Hematopoietic multipotent progenitor cell treated with erythropoietin and hydrocortisone succinate and interleukin-3 and kit ligand, for 15 days (in vitro differentiated cells): ENCODE data around the gene TMEM132C.

Experiments
- DNase-seq: peaks from one replicate; pipeline ENCODE4 v3.0.0-alpha.2; 2015; ENCODE audit warnings: low spot score

TMEM132C gene

DNA sequence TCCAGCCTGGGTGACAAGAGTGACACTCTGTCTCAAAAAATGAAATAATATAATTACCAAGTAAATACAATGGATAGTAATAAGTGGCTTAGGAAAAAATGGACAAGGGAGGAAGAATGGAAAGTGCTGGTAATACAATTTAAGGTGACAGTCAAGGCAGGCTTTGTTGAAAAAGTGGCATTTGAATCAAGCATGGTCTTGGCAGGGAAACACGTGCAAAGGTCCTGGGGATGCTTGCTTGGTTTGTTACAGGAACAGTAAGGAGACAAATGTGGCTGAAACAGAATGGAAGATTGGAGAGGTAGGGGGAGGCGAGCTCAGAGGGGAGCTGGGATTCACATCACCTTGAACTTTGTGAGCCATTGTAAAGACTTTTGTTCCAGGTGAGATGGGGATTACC lies 153.2 kb downstream of the TMEM132C start:
- no peak for DNase-seq

DNA sequence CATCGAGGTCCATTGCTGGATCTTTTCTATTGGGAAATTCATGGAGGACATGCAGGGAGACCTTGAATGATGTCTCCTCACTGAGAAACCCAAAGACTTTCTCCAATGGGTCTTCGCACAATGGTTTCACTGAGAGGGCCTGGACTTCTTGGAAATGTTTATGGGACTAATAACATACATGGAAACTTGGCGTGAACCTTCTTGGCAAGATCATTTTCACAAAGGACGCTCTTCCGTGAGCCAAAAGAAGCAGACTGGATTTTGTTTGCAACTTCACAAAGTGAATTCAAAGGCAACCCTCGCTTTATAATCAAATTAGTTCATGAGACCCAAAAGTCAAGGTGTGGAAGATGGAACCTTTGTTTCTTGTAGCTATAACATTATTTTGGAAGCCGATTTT lies 154.4 kb downstream of the TMEM132C start:
- DNase-seq: no peak

DNA sequence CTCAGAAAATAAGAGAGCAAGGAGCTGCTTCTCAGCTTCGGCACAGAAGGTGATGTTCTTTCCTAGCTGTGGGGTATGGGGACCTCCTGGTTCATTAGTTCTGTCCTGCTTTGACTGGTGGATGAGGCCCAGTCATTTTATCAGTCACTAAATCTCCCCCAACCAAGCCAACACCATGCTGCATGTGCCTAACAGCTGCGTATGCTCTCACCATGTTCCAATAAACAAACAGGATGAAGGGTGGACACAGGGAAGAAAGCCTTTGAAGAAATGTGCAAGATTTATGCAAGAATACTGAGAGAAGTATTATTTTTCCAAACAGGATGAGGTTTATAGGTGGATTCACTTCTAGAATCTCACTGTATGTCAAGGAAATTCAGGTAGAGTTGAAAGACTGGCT lies 156.2 kb downstream of the TMEM132C start:
- no peak for DNase-seq

GRCh38 chr12:128424931-128425431 lies 158.0 kb downstream of the TMEM132C start:
- DNase-seq: no peak

GRCh38 chr12:128425666-128426331 lies 158.8 kb downstream of the TMEM132C start:
- no peak for DNase-seq

DNA sequence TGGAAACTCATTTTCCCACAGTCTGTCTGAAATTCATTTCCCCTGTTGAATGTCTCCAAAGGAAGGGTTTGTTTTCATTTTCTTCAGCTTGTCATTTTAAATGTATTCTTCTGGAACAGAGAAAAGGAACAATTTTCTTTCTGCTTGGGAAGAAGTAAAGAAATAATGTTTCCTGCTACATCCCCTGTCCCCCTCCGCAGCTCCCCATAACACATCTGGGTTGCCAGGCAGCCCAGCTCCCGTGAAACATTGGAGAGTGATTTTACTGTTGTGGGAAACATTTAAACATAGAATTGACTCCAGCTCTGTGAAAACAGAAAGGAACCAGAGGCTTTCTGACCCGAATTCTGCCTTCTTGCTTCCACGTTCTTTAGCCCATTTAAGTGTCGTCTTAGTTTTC lies 159.5 kb downstream of the TMEM132C start:
- no peak for DNase-seq

DNA sequence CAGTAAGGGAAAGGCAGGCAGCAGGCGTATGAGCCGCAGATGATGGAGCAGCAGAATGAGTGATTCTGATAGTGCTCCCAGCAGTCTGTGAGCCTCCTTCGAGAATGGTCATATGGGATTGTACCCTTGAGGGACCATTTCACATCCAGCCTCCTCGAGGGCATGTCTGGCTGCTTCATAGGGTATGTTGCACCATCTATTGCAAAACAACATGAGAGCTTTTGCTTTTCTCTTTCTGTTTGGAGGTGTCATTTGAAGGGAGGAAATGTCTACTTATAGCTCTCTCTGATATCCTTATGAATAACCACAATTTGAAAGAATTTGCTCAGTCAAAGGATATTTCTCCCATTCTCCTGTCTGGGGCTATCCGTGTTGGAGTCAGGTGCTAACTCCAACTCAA lies 172.8 kb downstream of the TMEM132C start:
- no peak for DNase-seq

DNA sequence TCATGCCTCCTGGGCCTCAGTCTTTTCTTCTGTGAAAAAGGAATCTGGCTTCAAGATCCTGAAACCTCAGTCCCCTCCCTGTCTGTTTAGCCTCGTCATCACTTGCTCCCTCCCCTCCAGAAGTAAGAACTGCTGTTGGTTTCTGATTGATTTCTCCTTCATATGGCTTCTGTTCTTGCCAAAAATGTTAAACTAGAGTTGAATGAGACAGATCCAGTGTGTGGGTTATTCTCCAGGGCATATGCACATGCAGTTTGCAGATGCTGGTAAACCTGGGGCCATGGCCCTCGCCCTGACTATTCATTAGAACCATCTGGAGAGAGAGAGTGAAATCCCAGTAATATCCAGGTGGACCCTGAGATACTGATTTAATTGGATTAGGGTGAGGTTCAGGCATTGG lies 175.1 kb downstream of the TMEM132C start:
- no peak for DNase-seq

DNA sequence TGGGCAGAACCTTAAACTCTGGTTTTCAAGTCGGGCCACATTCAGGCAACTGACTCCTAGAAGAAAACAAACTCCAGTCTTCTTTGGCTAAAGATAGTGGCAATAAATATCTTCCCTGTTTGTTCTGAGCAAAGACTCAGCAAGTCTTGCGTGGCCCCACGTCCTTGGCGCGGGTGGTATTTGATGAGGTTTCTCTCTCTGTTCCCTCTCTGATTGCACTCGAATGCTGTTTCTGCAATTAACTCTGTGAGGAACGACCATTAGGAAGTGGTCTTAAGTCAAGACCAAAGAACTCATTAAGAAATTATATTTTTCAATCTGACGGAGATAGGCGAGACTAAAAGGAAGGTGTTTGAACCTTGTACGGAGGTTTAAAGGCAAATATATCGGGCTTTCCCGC lies 177.6 kb downstream of the TMEM132C start:
- no peak for DNase-seq

DNA sequence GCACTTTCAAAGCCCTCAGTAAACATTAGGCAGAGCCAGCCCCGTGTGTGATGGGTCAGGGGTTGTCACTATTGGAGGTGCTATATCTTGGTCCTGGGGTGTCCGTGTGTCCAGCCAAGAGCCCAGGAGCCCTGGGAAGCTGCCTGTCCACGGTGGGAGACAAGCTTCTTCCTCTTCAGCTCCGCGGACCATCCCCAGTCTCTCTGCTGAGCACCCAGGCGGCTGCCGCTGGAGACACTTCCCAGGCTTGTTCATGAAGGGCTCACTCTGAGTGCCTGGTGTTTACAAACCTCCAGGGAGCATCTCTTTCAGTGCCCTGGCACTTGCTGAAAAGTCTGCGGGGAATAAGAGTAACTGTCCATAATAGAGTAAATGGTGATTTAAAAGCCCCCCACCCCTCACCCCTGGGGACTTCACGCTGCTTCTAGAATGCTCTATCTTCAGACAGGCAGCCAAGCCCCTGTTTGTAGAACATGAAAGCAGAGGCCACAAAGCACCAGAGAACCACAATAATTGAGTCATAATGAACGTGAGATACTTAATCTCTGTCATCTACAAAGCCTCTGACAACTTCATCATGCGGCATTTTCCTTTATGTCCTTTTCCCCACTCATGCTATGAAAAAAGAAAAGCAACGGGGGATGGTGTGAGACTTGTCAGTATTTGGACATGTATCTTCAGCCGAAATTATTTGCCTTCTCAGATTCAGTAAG lies 178.6 kb downstream of the TMEM132C start:
- no peak for DNase-seq

DNA sequence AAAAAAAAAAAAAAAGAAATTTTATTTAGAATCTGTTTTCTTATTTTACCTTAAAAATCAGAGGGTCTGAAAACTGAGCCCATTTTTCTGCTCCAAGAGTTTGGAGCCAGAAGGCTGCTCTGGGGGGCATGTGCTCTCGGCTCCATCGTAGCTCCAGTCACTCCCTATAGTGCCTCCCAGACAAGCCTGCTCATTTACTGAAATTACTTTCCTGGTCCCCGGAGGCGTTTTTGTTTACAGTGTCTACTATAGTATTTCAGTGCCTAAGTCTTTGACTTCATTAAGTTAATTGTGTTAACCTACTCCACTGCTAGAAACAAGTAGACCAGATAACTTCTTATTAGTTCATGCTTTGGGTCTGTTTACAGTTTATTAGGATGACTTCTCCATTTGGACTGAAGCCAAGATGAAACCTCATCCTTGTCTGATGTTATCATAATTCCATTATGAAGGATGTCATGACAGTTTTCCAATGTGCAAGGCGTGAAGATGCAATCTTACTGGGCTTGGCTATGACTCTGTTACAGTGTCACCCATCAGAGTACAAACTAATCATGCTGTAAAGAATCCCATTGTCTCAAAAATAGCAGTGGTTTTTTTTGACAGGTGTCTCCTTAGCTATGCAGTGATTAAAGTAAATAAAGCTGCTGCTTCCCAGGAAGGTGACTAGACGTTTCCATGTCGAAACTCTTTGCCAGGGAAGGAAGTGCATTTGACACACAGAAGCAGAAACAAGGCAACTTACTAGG lies 182.3 kb downstream of the TMEM132C start:
- DNase-seq: no peak

DNA sequence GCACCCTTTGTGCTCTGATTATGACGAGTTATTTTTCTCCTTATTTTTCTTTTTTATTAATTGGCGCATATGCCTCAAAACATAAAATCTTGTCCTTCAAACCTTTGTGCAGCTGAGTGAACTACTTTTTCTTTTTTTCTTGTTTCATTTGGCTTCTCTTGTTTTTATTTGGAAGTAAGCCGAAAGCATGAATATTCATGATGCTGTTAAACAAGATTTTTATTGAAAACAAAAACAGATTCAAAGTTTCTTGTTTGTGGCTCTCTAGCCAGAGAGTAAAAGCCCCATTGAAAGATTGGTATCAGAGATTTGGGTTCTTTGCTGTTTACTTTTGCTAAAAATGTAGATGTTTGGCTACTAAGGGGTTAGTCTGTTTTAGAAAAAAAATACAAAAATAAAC lies 183.8 kb downstream of the TMEM132C start:
- no peak for DNase-seq

- DNase-seq: no peak
Observed at GRCh38 chr12:128455851-128456250, 188.9 kb downstream of the TMEM132C start.

GRCh38 chr12:128456922-128457321 lies 190.0 kb downstream of the TMEM132C start:
- DNase-seq: no peak

DNA sequence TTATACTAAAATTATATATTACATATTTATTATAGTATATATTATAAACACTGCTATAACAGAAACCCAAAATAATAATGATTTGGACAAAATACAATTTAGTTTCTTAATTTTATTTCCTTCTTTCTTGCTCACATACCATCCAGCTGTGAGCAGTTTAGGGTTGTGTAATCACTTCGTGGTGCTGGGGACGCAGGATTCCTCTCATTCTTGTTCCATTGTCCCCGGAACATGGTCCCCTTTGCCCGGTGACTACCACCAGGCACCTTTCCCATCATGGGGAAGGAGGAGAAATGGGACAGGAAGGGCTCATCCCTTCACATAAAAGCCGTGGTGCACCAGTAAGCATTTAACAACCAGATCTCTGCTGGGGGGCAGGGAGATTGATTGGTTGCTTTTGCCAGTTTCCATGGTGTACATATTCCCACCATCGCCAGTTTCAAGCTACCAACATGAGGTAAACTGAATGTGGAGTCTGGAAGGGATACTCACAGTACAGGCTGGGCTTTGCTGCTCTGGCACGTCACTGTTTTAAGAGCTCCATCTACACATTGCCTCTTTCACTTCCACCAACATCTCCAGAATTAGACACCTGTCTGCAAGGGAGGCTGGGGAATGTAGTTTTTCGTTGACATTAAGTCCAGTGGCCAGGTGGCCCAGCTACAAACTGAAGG lies 191.5 kb downstream of the TMEM132C start:
- no peak for DNase-seq

DNA sequence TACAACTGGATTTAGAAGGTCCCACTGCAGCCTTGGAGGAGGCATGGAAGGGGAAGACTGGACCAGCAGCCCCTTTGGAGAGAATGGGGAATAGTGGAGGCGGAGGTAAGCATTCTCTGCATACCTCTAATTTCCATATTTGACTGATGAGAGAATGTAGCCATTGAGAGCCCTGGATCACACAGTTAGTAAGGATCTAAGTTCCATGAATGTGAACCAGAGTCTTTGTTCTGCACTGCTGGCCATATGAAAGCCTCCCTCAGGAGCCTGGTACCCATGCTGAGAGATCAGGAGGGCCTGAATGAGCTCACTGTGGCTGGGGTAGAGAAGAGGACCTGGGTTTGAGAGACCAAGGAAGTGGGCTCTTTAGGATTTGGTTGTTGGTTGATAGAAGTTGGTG lies 192.1 kb downstream of the TMEM132C start:
- DNase-seq: no peak

DNA sequence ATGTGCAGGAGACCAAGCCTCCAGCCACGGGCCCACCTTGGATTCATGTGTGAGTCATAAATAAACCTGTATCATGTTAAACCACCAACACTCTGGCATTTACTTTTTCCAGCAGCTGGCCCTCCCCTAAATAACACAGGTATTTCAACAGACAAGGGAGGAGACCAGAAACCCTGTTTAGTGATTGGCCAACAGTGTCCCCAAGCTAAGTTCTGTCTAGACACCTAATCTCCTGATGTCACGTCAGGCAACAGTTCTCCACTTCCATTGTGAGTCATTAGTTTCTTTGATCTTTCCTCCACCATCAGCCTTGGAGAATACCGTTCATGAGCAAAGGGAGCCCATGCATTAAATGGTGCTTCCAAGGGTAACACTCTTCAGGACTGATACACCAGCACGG lies 196.9 kb downstream of the TMEM132C start:
- DNase-seq: no peak

GRCh38 chr12:128467882-128468281 lies 200.9 kb downstream of the TMEM132C start:
- DNase-seq: no peak

DNA sequence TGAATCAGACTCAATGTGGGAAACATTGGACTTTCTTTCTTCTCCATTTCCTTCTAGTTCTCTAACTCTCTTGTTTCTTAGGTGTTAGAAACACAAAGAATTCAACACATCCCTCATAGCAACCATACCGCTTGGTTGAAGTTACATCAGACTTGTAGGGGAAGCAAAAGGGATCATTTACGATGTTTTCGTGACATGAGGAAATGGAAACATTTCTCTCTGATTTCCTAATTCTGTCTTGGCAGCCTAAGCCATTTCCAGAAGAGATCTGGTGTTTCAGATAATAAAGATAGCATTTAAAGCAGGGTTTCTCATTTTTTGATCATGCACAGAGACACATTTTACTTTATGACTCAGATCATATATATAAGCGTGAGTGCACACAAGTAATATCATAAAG lies 202.0 kb downstream of the TMEM132C start:
- DNase-seq: no peak

- DNase-seq: no peak
Observed at GRCh38 chr12:128471491-128471890, 204.5 kb downstream of the TMEM132C start.

GRCh38 chr12:128474916-128475315 lies 207.9 kb downstream of the TMEM132C start:
- no peak for DNase-seq

DNA sequence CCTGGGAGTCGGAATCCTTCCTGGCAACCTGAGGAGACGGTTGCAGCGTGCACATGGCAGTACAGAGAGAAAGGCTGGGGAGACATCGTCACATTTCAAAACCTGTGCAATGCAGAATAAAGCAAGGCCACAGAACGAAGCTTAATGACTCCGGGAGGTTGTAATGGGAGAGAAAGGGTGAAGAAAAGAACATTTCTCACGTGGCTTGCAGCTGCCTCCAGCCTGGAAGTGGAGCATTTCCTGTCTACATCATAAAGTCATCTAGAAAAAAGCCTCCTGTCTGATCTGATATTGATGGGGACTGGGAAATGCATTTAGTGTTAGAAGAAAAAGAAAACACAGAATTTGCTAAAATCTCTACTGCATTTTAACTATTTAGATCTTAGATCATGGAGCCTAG lies 209.3 kb downstream of the TMEM132C start:
- no peak for DNase-seq
